ENCODE results near the gene CELSR2.
"Not testable (repeated sequence)": the region's sequence is repeated elsewhere in the genome, so short reads cannot be mapped to it uniquely, and the experiment has no call there.

The CELSR2 gene

GRCh38 chr1:109282952-109283747, 33.8 kb downstream of the CELSR2 start, which contains the start of gene PSRC1:
Gene PSRC1, minus strand, starts transcription at chr1:109283145.
- peak; percentile 88 for DNase-seq

GRCh38 chr1:109283748-109284600, 34.6 kb downstream of the CELSR2 start:
- DNase-seq = no peak

DNA sequence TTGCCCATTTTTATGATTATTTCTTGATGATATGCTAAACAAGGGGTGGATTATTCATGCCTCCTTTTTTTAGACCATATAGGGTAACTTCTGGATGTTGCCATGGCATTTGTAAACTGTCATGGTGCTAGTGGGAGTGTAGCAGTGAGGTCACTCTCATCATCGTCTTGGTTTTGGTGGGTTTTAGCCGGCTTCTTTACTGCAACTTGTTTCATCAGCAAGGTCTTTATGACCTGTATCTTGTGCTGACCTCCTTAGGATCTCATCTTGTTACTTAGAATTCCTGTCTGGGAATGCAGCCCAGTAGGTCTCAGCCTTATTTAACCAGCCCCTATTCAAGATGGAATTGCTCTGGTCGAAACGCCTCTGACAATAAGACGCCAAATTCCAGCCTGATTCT, 37.4 kb downstream of the CELSR2 start:
- not testable (repeated sequence) for DNase-seq

DNA sequence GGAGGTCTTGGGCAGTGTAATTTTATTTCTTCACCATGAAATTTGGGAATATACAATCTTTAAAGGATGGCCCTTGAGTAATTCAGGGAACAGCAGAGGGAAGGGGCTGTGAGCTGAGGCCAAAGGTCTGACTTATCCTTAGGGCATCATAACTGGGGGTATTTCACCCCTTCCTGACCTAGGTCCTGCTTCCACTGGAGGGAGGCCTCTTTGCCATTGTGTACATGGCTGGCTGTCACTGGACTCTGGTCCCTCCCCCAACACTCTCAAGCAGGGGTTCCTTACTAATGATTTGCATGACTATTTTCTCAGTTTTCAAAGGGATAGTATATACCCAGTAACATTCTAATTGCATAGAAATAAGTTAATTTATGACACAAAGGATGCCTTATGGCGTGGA, 40.8 kb downstream of the CELSR2 start:
- DNase-seq = no peak

DNA sequence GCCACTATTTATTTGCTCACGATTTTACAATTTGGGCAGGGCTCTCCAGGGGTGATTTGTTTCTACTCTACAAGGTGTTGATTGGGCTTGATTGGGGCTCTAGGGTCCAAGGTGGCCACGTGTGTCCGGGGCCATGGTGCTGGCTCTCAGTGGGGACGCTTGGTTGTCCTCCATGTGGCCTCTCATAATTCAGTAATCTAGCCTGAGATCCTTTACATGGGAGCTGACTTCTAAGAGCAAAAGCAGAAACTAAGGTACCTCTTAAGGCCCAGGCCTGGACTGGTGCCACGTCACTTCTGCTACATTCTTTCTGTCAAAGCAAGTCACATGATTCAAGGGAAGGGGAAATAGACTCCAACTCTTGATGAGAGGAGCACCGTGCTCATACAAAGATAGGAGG, 41.7 kb downstream of the CELSR2 start:
- DNase-seq = no peak

- no peak for DNase-seq
Measured at GRCh38 chr1:109292364-109292763, 43.0 kb downstream of the CELSR2 start.

DNA sequence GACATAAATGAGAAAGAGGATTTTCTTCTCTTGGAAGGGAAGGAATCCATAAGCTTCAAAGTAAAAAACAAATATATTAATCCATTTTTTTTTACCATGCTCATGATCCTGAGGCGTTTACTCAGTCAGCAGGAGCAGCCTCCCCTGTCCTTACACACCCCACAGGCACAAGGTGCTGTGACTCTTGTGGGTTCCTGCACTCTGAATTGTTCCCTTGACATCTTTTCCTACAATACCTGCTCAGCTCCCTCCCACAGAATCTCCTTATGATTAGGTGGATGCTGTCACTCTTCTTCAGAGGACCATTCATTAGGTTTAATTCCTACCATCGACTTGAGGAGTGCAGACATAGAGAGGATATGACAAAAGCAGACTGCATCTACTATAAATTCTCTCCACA, 43.7 kb downstream of the CELSR2 start:
- no peak for DNase-seq

DNA sequence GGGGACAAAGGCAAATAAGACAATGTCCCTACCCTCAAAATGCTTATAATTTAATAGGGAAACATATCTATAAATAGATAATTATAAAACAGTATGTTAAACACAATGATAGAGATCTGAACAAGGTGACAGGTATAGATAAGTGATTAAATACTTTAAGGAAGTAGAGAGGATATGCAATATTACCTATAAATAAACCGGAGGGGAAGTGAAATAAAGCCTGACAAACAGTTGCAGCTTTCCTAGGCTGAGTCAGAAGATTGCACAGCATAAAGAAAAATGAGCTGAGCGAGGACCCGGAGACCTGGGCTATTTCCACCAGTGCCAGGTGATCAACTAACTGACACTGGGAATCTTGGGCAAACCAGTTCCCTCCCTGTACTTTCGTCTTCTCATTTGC, 45.1 kb downstream of the CELSR2 start:
- DNase-seq = no peak

GRCh38 chr1:109295712-109296415, 46.5 kb downstream of the CELSR2 start:
- peak; percentile 82 for DNase-seq

- no peak for DNase-seq
Measured at GRCh38 chr1:109296782-109297181, 47.4 kb downstream of the CELSR2 start.

DNA sequence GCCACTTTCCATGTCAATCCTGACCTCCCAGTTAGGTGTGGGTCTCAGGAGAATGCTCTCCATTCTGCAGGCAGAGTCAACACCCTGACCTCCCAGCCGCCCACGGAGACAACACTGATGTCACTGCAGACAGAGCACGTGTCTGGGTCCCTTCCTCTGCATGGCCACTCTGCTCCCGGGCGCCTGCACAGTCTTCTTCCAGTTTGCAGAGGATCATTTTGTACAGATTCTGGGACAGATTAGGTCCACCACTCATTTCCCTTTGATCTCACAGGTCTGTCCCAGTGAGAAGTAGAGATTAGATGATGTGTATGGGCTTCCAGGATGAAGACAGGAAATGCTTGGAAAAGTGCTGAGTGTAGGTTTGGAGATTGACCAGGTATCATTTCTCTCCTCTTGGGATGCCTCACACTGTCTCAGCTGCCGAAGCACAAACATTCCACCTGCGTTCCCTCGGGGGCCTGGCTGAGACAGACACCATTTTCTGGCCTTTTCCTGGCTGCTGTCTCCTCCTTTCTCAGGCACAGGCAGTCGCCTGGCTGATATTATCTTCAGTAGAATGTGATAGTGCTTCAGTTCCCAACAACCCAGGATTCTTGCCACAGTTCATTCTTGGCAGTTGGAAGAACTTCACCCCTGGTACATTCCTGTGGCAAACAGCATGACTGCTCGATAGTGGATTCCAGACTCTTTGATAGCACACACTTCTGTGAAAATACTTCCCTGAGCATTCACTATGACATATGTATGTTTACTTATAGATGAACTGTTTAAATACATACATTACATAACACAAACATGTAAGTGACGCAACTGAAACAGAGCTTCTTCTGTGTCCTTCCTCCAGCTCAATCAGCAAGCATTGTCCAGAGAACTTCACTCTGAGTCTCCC, 49.6 kb downstream of the CELSR2 start:
- DNase-seq = no peak

- no peak for DNase-seq
Measured at GRCh38 chr1:109299558-109300343, 50.4 kb downstream of the CELSR2 start.

DNA sequence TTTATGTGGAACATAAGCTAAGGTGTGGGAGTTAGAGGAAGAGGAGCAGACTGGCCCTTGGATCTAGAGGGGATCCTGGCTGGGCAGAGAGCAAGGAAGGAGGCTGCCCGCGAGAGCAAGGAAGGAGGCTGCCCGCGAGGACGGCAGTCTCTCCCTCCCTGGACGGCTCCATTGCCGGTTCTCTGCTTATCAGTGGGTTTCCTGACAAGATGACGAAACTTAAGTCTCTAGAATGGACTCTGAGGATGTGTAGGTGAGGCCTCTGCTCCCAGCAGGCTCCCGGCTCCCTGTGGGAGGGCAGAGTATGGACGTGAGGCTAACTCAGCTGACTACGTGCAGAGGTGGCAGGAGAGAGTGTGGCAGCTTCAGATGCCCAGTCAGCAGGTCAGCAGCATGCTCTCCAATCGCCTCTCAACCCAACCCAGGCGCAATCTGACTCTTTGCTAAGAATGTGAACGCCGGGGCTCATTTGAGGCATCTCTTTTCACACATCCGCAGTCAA, 51.4 kb downstream of the CELSR2 start:
- no peak for DNase-seq

- DNase-seq = no peak
Measured at GRCh38 chr1:109301874-109302273, 52.5 kb downstream of the CELSR2 start.

GRCh38 chr1:109304226-109304920, 55.0 kb downstream of the CELSR2 start:
- no peak for DNase-seq

GRCh38 chr1:109305991-109306390, 56.7 kb downstream of the CELSR2 start:
- DNase-seq = not testable (repeated sequence)

DNA sequence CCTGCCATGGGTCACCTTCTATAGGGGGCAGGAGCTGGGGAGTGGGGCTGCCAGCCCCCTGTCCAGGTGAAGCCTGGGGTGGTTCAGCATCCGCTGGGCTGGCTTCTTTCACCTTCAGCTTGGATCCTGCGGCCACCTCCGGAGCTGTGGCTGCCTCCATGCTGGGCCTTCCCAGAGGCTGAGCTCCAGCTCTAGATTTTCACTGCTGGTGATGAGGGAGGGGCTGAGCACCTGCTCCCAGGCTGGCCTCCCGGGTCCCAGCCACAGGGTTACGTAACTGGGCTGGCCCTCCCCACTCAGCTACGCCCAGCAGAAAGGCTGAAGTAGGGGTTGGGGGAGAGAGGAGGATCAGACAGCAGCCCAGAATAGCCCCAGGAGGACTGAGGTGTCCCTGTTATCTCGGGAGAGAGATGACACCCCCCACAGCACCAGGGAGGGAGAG, 57.5 kb downstream of the CELSR2 start, which contains the start of gene MYBPHL:
Gene MYBPHL, minus strand, starts transcription at position 180 of the 442 bp plus-strand sequence. Its CDS starts 20 bp downstream, at position 160.
- DNase-seq = no peak

DNA sequence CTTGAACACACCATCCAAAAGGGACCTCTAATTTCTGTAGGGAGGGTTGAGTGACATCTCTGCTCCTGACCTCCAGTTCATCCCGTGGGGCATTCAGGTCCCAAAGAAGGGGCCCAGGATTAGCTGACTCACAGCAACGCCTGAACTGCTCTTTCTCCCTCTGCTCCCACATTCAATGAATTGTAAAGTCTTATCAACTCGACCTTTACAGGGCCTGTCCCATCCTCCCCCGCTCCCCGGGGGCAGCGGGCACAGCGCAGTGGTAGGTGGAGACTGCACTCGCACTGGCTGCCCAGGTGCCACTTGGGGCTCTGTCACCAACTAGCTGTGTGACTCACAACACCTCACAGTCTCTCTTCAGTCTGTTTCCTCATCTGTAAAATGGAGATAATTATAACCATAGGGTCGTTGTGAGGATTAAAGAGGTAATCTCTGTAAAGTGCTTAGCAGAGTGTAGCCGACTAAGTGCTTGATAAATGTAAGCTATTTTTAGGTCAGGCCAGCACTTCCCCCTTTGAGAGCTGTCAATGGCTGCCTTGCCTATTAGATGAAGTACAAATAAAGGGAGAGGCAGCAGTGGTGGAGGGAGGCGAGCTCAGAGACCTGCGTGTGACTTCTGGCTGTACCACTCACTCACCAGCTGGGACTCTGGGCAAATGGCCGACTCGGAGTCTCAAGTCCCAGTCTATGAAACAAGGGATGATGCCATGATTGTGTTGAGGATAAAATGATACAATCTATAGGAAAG, 58.1 kb downstream of the CELSR2 start:
- peak; percentile 95 for DNase-seq

DNA sequence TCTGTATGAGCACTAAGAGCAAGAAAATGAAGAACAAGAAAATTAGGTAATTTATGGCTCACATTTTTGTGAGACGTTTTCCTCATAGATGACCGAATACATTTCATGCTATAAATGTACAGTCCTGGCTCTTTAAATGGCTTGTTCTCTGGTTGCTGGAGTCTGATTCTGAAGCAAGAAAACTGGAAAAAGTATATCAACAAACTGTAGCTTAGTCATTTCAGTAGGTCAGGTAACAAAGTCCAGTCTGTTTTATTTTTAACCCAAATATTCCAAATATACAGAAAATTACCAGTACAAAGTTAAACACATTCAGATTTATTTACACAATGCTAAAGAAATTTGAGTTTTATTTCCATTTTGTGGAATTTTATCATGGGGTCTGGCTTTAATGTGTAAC, 60.0 kb downstream of the CELSR2 start:
- DNase-seq = no peak

GRCh38 chr1:109312246-109312645, 62.9 kb downstream of the CELSR2 start:
- no peak for DNase-seq
